Calu3 (cell line): ENCODE measurements around the gene DNER. TPM values are rescaled to one million over a fixed set of nuclear protein-coding genes. Genes with fewer than 3 reads are reported as not detected.

Experiments
- BruUV-seq: library from RNA; stranded (reverse); fragments of 400-500 nt; replicated peaks from 2 replicates; lab custom pipeline; 2021; lab: Mats Ljungman, UMichigan
- CTCF ChIA-PET: fragments of 300-600 bp; sonication (Branson Sonifier 250); formaldehyde crosslinking; loops from one replicate; lab custom pipeline; 2022; ENCODE audit warnings: antibody characterized with exemption; lab: Charles Lee
- DNase-seq: peaks from one replicate; pipeline ENCODE4 v3.0.0; 2022
- H3K27ac Mint-ChIP-seq: one replicate; pipeline ENCODE4 v1.8.0; 2022; ENCODE audit warnings: mixed read lengths; ENCODE audit not compliant: unreplicated experiment
- H3K27me3 Mint-ChIP-seq: one replicate; pipeline ENCODE4 v1.8.0; 2022; ENCODE audit warnings: mixed read lengths; ENCODE audit not compliant: unreplicated experiment
- H3K36me3 Mint-ChIP-seq: one replicate; pipeline ENCODE4 v1.8.0; 2022; ENCODE audit warnings: mild to moderate bottlenecking, moderate library complexity, mixed read lengths; ENCODE audit not compliant: insufficient read depth, unreplicated experiment
- H3K4me1 Mint-ChIP-seq: one replicate; pipeline ENCODE4 v1.8.0; 2022; ENCODE audit warnings: mild to moderate bottlenecking, low read depth, mixed read lengths; ENCODE audit not compliant: unreplicated experiment
- H3K4me3 Mint-ChIP-seq: one replicate; pipeline ENCODE4 v1.8.0; 2022; ENCODE audit warnings: mild to moderate bottlenecking, low read depth, moderate library complexity, mixed read lengths; ENCODE audit not compliant: unreplicated experiment
- H3K9me3 Mint-ChIP-seq: one replicate; pipeline ENCODE4 v1.8.0; 2022; ENCODE audit warnings: low read depth, mixed read lengths; ENCODE audit not compliant: unreplicated experiment
- CTCF ChIP-seq: fragments of 200-600 bp; IDR thresholded peaks from one replicate; pipeline ENCODE4 v1.8.0; 2022; ENCODE audit warnings: antibody characterized with exemption; ENCODE audit not compliant: unreplicated experiment
- intact Hi-C: fragments of 100-400 bp; cut with micrococcal nuclease; formaldehyde crosslinking; loops from one replicate; pipeline ENCODE4 v1.10.0; 2022; ENCODE audit not compliant: unreplicated experiment
- total RNA-seq: library from RNA; stranded (reverse); gene quantifications from 2 replicates; pipeline ENCODE4 v1.2.3, GENCODE V29; 2022

Gene DNER
- total RNA-seq, 1 experiment from 2014 or later: 1.1 TPM

GRCh38 chr2:229640636-229641035, 73.7 kb downstream of the DNER start:
- DNase-seq: no peak
- no peak overlapping the region for H3K4me3 Mint-ChIP-seq
- CTCF ChIA-PET: no interaction called here
- intact Hi-C loops: no loop called here
- no TSS peak for BruUV-seq
- no peaks in the 10 kb centered on the region for H3K27me3 Mint-ChIP-seq
- H3K36me3 Mint-ChIP-seq: no peaks in the 10 kb centered on the region
- H3K4me1 Mint-ChIP-seq: peaks cover 13% of the 10 kb centered on the region
- no peak for TF ChIP-seq CTCF
- no peak overlapping the region for H3K27ac Mint-ChIP-seq
- no peaks in the 10 kb centered on the region for H3K9me3 Mint-ChIP-seq

GRCh38 chr2:229636571-229636970, 77.8 kb downstream of the DNER start:
- Mint-ChIP-seq H3K9me3 (no peaks in the 10 kb centered on the region), H3K4me3 (no peak overlapping the region), H3K4me1 (no peaks in the 10 kb centered on the region), H3K27me3 (no peaks in the 10 kb centered on the region), H3K27ac (no peak overlapping the region), H3K36me3 (no peaks in the 10 kb centered on the region)
- no peak for DNase-seq
- intact Hi-C loops: no loop called here
- TF ChIP-seq CTCF: no peak
- BruUV-seq: no TSS peak
- CTCF ChIA-PET: no interaction called here

- Mint-ChIP-seq H3K36me3 (no peaks in the 10 kb centered on the region), H3K4me1 (no peaks in the 10 kb centered on the region), H3K27me3 (no peaks in the 10 kb centered on the region), H3K9me3 (no peaks in the 10 kb centered on the region), H3K27ac (no peak overlapping the region), H3K4me3 (no peak overlapping the region)
- BruUV-seq: no TSS peak
- intact Hi-C loops: no loop called here
- no peak for TF ChIP-seq CTCF
- CTCF ChIA-PET: interaction anchor here (0.6 kb wide), 1 partner anchor 77 kb away, joined by 6 read pairs; no protein-coding TSS in a partner anchor
- DNase-seq: no peak
Measured at GRCh38 chr2:229635371-229635680, 79.0 kb downstream of the DNER start.

GRCh38 chr2:229634601-229635370, 79.6 kb downstream of the DNER start:
- CTCF ChIA-PET: interaction anchor here (0.6 kb wide), 1 partner anchor 77 kb away, joined by 6 read pairs; no protein-coding TSS in a partner anchor
- Mint-ChIP-seq H3K27me3 (no peaks in the 10 kb centered on the region), H3K4me3 (no peak overlapping the region), H3K9me3 (no peaks in the 10 kb centered on the region), H3K36me3 (no peaks in the 10 kb centered on the region), H3K27ac (no peak overlapping the region), H3K4me1 (no peaks in the 10 kb centered on the region)
- intact Hi-C loops: no loop called here
- DNase-seq: no peak
- TF ChIP-seq CTCF: no peak
- BruUV-seq: no TSS peak
